Fibroblast of pulmonary artery (primary cell): ENCODE data around the gene NRXN3.

ENCODE experiments used
- DNase-seq: peaks from one replicate; pipeline ENCODE4 v3.0.0-alpha.2; 2010; ENCODE audit warnings: low read depth
- H3K4me3 ChIP-seq: replicated peaks from 2 replicates; pipeline ENCODE4 v1.5.1; 2011; ENCODE audit warnings: low read depth, mild to moderate bottlenecking, control low read depth, low read length, moderate library complexity
- CTCF ChIP-seq: IDR thresholded peaks from 2 replicates; pipeline ENCODE4 v1.5.1; 2011; ENCODE audit warnings: mild to moderate bottlenecking, control low read depth, low read length, inconsistent platforms; ENCODE audit errors: missing control alignments

The NRXN3 gene

GRCh38 chr14:79376557-79376956 is 1206.4 kb downstream of the NRXN3 start:
- H3K4me3 ChIP-seq = no peak overlapping the region
- no peak for DNase-seq
- TF ChIP-seq CTCF = no peak

DNA sequence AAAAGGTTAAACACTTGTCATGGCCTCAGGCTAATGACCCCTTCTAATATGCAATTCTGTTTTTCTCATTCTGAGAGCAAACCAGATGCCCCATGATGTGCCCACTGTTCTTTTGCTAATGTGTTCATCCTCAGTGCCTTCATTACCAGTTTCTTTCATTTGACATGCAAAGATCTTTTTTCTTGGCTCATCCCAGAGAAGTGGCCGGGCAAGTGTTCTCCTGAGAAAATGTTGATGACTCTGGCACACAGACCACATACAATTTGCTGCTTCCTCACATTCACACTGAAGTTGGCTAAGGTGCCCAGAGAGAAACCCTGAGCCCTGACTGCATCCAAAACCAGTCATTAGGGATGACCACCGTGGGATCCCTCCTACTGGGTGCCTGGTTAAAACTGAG is 1207.8 kb downstream of the NRXN3 start:
- H3K4me3 ChIP-seq = no peak overlapping the region
- DNase-seq = no peak

DNA sequence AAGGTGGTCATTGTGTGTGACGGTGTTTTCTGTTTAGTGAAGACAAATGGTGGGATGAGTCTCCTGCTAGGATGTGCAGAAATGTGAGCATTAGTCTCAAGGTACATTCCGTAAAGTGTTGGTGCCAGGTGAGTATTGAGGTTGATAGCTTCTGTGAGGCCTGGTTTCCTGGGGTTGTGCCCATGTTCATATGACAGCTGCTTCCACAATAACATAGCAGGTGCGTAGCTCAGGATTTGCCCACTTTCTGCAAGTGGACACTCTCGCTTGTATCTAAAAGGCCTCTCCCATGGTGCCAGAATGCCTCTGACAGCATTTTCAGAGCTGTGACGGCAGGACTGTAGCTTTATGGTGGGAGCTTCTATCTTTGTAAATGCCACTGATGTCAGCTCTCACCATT is 1209.1 kb downstream of the NRXN3 start:
- DNase-seq = no peak
- H3K4me3 ChIP-seq = no peak overlapping the region
- no peak for TF ChIP-seq CTCF

More for the DNA sequence above, 1207.8 kb downstream of the NRXN3 start:
- TF ChIP-seq CTCF = no peak

- DNase-seq = no peak
- TF ChIP-seq CTCF = no peak
- H3K4me3 ChIP-seq = no peak overlapping the region
Measured at GRCh38 chr14:79383031-79383430, 1212.9 kb downstream of the NRXN3 start.

- no peak overlapping the region for H3K4me3 ChIP-seq
- no peak for DNase-seq
- no peak for TF ChIP-seq CTCF
Measured at GRCh38 chr14:79383475-79383874, 1213.3 kb downstream of the NRXN3 start.

DNA sequence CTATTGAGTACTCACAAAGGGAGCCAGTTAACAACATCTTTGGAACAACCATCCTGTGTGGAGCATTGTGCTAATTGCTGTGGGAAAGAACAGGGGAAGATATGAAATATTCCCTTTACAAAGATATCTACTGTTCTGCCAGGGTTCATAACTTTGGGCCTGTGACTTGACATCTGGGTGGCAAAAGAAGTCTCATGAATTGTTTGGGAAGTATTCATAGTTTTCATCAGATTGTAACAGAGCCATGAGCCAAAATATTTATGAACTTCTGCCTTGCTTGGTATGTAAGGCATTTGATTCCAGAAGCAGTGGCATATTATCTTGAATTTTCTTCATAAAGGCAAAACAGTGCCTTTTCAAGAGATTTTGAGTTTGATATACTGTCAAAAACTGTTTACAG is 1224.9 kb downstream of the NRXN3 start:
- TF ChIP-seq CTCF = no peak
- no peak overlapping the region for H3K4me3 ChIP-seq

GRCh38 chr14:79404874-79405511 is 1234.8 kb downstream of the NRXN3 start:
- TF ChIP-seq CTCF = no peak
- no peak for DNase-seq
- H3K4me3 ChIP-seq = no peak overlapping the region

More for the DNA sequence above, 1224.9 kb downstream of the NRXN3 start:
- DNase-seq = peak; percentile 57
